Astrocyte of the cerebellum (primary cell): ENCODE measurements around the gene IFI6.

Experiments used
- DNase-seq: peaks from one replicate; pipeline ENCODE4 v3.0.0-alpha.2; 2011; ENCODE audit warnings: low read depth
- H3K4me3 ChIP-seq: 2 replicates; pipeline ENCODE4 v1.5.1; 2011; ENCODE audit warnings: mild to moderate bottlenecking, low read depth, low read length, moderate library complexity
- in situ Hi-C: cut with HindIII; loops from 2 replicates; pipeline ENCODE4 v1.10.0; 2017; ENCODE audit warnings: low sequenced_read_pairs
- TF ChIP-seq, protein P1 (sequence below): IDR thresholded peaks from 2 replicates; pipeline ENCODE4 v1.5.1; 2012; ENCODE audit warnings: low read length, low read depth, moderate library complexity, mild to moderate bottlenecking; ENCODE audit errors: missing control alignments

The IFI6 gene

DNA sequence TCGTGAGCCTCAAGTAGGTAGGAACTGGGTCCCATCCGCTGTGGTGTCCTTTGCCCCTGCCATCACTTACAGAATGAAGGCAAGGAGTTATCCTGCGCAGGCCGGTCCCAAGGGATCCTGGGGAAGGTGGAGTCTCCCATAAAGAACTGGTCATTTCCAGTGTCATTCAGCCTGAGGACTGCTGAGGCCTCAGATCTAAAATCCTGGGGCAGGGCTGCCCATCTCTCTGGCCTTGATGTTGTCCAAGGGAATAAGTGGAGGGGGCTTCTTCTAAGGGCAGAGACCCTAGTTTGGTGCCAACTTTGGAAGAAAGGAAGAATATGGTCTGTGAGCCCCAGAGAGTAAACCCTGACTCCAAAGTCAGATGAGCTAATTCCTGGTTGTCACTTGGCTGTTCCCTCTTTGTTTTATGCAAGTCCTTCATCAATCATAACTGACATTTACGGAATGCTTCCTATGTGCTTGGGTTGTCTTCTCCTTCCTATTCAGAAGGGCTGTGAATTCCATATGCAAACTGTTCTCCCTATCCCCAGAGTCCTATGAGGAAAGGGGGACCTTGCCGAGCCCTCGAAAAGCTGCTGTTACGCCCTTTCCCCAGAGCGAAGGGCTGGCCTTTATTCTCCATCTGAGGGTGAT is 6.9 kb downstream of the IFI6 start:
- TF ChIP-seq, protein P1, sequence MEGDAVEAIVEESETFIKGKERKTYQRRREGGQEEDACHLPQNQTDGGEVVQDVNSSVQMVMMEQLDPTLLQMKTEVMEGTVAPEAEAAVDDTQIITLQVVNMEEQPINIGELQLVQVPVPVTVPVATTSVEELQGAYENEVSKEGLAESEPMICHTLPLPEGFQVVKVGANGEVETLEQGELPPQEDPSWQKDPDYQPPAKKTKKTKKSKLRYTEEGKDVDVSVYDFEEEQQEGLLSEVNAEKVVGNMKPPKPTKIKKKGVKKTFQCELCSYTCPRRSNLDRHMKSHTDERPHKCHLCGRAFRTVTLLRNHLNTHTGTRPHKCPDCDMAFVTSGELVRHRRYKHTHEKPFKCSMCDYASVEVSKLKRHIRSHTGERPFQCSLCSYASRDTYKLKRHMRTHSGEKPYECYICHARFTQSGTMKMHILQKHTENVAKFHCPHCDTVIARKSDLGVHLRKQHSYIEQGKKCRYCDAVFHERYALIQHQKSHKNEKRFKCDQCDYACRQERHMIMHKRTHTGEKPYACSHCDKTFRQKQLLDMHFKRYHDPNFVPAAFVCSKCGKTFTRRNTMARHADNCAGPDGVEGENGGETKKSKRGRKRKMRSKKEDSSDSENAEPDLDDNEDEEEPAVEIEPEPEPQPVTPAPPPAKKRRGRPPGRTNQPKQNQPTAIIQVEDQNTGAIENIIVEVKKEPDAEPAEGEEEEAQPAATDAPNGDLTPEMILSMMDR, result no peak
- no peak for DNase-seq
- in situ Hi-C loops, result no loop called here
- no peak overlapping the region for H3K4me3 ChIP-seq

DNA sequence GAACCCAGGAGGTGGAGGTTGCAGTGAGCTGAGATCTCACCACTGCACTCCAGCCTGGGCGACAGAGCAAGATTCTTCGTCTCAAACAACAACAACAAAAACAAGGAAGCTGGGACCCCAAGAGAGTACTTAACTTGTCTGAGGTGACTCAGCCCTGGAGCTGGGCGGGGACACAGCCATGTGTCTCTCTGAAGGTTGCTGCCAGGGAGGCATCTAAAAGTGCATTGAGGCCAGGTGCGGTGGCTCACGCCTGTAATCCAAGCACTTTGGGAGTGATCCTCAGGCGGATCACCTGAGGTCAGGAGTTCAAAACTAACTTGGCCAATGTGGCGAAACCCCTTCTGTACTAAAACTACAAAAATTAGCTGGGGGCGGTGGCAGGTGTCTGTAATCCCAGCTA is 7.7 kb downstream of the IFI6 start:
- no peak overlapping the region for H3K4me3 ChIP-seq
- in situ Hi-C loops, result no loop called here
- no peak for DNase-seq
- TF ChIP-seq, protein P1, result no peak

DNA sequence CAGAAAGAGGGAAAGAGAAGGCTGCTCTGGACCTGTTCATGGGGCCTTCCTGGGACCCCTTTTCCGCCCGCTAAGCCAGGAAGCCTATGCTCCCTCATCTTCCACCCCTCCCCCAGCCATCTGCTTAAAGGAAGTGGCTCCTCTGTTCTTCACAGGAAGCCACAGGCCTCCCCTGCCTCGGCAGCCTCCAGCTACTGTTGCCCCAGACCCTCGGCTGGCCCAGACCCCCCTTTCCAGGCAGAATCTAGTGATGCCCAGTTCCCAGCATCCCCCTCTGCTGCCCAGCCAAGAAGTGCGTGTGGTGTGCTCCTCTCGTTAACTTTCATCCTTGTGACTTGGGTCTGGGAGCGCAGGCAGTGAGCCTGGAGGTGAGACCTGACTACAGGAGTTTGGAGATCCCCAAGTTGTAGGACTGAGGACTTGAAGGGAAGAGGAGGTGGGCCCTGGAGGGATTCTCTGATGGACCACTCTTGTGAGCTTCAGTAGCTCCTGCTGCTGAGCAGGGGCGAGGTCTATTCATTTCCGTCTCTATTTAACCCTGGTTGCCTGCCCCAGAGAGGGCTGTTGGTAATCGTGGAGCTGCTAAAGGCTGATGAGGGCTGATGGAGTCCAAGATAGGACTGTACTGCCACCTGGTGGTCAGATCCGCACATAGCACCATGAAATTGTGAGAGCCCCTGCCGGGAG is 9.1 kb downstream of the IFI6 start:
- H3K4me3 ChIP-seq, result no peak overlapping the region
- peak; percentile 55 for DNase-seq
- in situ Hi-C loops, result no loop called here
- TF ChIP-seq, protein P1, result peak; percentile 85

DNA sequence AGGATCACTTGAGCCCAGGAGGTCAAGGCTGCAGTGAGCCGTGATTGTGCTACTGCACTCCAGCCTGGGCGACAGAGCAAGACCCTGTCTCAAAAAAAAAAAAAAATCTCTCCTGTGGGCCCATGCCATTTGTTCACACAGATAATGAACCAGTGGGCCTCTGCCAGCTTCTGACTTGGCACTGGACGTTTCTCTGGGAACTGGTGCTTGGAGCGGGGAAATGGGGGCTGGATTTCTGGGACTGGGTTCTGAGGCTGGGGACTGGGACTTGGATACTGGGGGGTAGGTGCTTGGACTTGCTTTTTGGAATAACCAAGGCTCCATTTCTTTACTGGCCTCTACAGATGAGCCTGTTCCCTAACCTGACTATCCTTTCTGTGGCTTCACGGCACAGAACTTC is 9.7 kb downstream of the IFI6 start:
- H3K4me3 ChIP-seq, result no peak overlapping the region
- in situ Hi-C loops, result no loop called here
- TF ChIP-seq, protein P1, result no peak
- DNase-seq, result no peak

DNA sequence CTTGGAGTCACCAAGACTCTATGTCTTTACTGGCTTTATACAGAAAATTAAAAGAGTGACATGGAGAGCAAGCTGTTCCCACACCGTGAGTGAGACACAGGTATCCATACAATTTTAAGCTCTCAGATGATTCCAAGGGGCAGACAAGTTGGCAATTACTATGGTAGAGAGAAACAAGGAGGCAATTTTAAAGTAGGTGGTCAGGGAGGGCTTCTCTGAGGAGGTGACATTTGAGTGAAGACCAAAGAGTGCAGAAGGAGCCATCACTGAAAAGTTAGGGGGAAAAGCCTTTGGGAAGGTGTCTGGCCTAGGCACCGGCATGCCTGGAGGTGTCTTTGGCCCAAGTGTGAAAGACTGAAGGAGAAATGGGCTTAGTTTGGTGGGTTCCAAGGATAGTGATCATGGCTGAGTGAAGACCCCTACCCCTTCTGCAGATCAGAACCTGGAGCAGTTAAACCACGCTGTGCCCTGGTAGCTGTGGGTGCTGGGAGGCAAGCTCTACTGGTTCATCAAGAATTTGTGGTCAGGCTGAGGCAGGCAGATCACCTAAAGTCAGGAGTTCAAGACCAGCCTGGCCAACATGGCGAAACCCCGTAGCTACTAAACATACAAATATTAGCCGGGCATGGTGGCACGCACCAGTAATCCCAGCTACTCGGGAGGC is 10.4 kb downstream of the IFI6 start:
- in situ Hi-C loops, result no loop called here
- H3K4me3 ChIP-seq, result no peak overlapping the region
- DNase-seq, result no peak
- TF ChIP-seq, protein P1, result no peak

DNA sequence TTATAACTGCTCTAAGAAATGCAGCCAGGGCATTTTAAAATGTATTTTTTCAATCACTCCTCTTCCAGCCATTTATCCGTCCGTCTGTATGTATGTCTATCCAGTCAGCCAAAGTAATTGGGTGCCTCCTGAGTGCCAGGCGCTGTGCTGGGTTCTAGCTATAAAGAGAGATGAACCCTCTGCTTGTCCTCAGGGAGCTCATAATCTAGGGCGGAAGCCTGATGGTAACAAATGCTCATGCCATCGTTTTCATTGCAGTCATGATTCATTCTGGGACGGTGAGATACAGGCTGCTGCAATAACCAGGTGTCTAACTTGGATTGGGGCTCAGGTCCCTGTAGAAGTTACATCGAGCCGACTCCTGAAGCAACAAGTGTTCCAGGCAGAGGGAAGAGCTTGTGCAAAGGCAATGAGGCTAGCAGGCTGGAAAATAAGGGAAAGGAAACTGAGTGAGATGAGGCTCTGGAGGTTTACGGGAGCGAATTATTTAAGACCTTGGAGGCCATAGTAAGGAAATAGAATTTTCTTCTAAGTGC is 11.6 kb downstream of the IFI6 start:
- no peak for DNase-seq
- TF ChIP-seq, protein P1, result no peak
- H3K4me3 ChIP-seq, result peak overlapping the region; percentile 35
- in situ Hi-C loops, result no loop called here
